GM19239 (cell line): ENCODE results near the gene SEMA4G.

Experiments
- DNase-seq: peaks from one replicate; pipeline ENCODE4 v3.0.0; 2011; ENCODE audit warnings: low spot score; ENCODE audit not compliant: insufficient read length
- FAIRE-seq: peaks from 2 replicates; lab custom pipeline; 2011; peaks lifted over from hg19 to GRCh38; lab: Jason Lieb, UNC

Gene SEMA4G

GRCh38 chr10:100986623-100986951 is 17.3 kb downstream of the SEMA4G start:
- FAIRE-seq (no peak), DNase-seq (no peak)

- DNase-seq (peak; percentile 86), FAIRE-seq (peak; percentile 99)
Measured at GRCh38 chr10:100986952-100987684, 17.8 kb downstream of the SEMA4G start, which contains the start of the genes MRPL43 and TWNK. MRPL43 (minus strand) TSS chr10:100987497; CDS start chr10:100987443, 54 bp downstream. TWNK (plus strand) TSS chr10:100987543; CDS start chr10:100988211, 668 bp downstream.

GRCh38 chr10:100987685-100988049 is 18.4 kb downstream of the SEMA4G start:
- DNase-seq (no peak), FAIRE-seq (no peak)

GRCh38 chr10:100988166-100988565 is 18.9 kb downstream of the SEMA4G start:
- FAIRE-seq, result no peak
- no peak for DNase-seq

GRCh38 chr10:100989088-100989487 is 19.8 kb downstream of the SEMA4G start:
- FAIRE-seq (no peak), DNase-seq (no peak)

GRCh38 chr10:100993986-100994708 is 24.8 kb downstream of the SEMA4G start:
- no peak for DNase-seq
- FAIRE-seq, result no peak

GRCh38 chr10:100995181-100995580 is 25.9 kb downstream of the SEMA4G start:
- DNase-seq, result no peak
- FAIRE-seq, result no peak

- FAIRE-seq (no peak), DNase-seq (peak; percentile 43)
Measured at GRCh38 chr10:100996678-100997359, 27.5 kb downstream of the SEMA4G start.

GRCh38 chr10:100997360-100998182 is 28.3 kb downstream of the SEMA4G start:
- peak; percentile 23 for FAIRE-seq
- DNase-seq, result peak; percentile 84

GRCh38 chr10:100998183-100998990 is 29.1 kb downstream of the SEMA4G start:
- no peak for FAIRE-seq
- DNase-seq, result peak; percentile 83

- peak; percentile 84 for FAIRE-seq
- peak; percentile 97 for DNase-seq
Measured at GRCh38 chr10:100998991-100999741, 29.9 kb downstream of the SEMA4G start.

GRCh38 chr10:100999742-101000126 is 30.4 kb downstream of the SEMA4G start, which contains the start of gene LZTS2:
LZTS2 (plus strand) TSS chr10:100999808; CDS start chr10:101002539, 2,731 bp downstream.
- DNase-seq, result no peak
- no peak for FAIRE-seq

- FAIRE-seq (peak; percentile 44), DNase-seq (peak; percentile 34)
Measured at GRCh38 chr10:101000127-101000914, 31.0 kb downstream of the SEMA4G start.

- no peak for FAIRE-seq
- DNase-seq, result no peak
Measured at GRCh38 chr10:101000915-101001658, 31.8 kb downstream of the SEMA4G start.

GRCh38 chr10:101001659-101002035 is 32.3 kb downstream of the SEMA4G start:
- DNase-seq (no peak), FAIRE-seq (no peak)

- FAIRE-seq (no peak), DNase-seq (no peak)
Measured at GRCh38 chr10:101002456-101002855, 33.2 kb downstream of the SEMA4G start.

GRCh38 chr10:101003639-101004206 is 34.4 kb downstream of the SEMA4G start:
- FAIRE-seq (no peak), DNase-seq (no peak)
